H1 (cell line): Measurements from ENCODE around the gene EMC10. TPM values are rescaled to one million over a fixed set of nuclear protein-coding genes. Genes with fewer than 3 reads are reported as not detected.

Experiments used
- CREB1 ChIP-seq: IDR thresholded peaks from 2 replicates; pipeline ENCODE4 v1.6.1; 2012; ENCODE audit warnings: inconsistent platforms
- GABPA ChIP-seq: IDR thresholded peaks from 2 replicates; pipeline ENCODE4 v1.6.1; 2011; ENCODE audit warnings: mild to moderate bottlenecking, low read length, moderate library complexity, borderline replicate concordance; ENCODE audit not compliant: insufficient read depth
- GTF2F1 ChIP-seq: IDR thresholded peaks from 2 replicates; pipeline ENCODE4 v1.6.1; 2012; ENCODE audit warnings: low read depth, low read length, improper control_type of control experiment, borderline replicate concordance
- KDM5A ChIP-seq: fragments of 200-600 bp; IDR thresholded peaks from 2 replicates; pipeline ENCODE4 v1.7.1; 2012; ENCODE audit warnings: mild to moderate bottlenecking, low read length, inconsistent platforms, mixed read lengths
- MAX ChIP-seq: IDR thresholded peaks from 2 replicates; pipeline ENCODE4 v1.6.1; 2012; ENCODE audit warnings: inconsistent platforms
- RNF2 ChIP-seq: fragments of 200-900, 300-1000 bp; sonication (generic); IDR thresholded peaks from 2 replicates; pipeline ENCODE4 v1.7.1; 2016; ENCODE audit warnings: borderline replicate concordance, low read depth, mild to moderate bottlenecking, antibody characterized with exemption, low read length; ENCODE audit not compliant: poor library complexity, severe bottlenecking; ENCODE audit errors: missing control alignments
- SIX5 ChIP-seq: IDR thresholded peaks from 2 replicates; pipeline ENCODE4 v1.6.1; 2011; ENCODE audit warnings: mild to moderate bottlenecking, low read depth, low read length
- SP1 ChIP-seq: IDR thresholded peaks from 2 replicates; pipeline ENCODE4 v1.6.1; 2011; ENCODE audit warnings: low read depth, low read length
- SUZ12 ChIP-seq: fragments of 200-600 bp; sonication (generic); IDR thresholded peaks from 2 replicates; pipeline ENCODE4 v1.6.1; 2012; ENCODE audit warnings: mild to moderate bottlenecking, inconsistent platforms, low read length, moderate library complexity, mixed read lengths
- YY1 ChIP-seq: IDR thresholded peaks from 2 replicates; pipeline ENCODE4 v1.6.1; 2011; ENCODE audit warnings: low read depth, mild to moderate bottlenecking, low read length
- polyA plus RNA-seq, 7 experiments: library from polyadenylated mRNA; depleted of rRNA in 3 of 7; stranded (reverse) in 5 of 7; unstranded in 2 of 7; fragments of >200 nt in 5 of 7; fragments of 200-250 nt in 2 of 7; gene quantifications; 1 replicate in 5 of 7; 2 replicates in 1 of 7; 4 replicates in 1 of 7; pipeline versions ENCODE4 v1.2.1 to v1.2.3, GENCODE V29; 2011 to 2013; ENCODE audit warnings: missing spikeins in 2 of 7, mixed read lengths in 2 of 7
- total RNA-seq: library from RNA; stranded (reverse); fragmentation: NEBNext Ultra II Directional; extraction: Animal tissue kit (Norgen Biotek cat#: 25700); gene quantifications from 2 replicates; pipeline ENCODE4 v1.2.1, GENCODE V29; 2021

The EMC10 gene
- total and polyA plus RNA-seq, 2 of the 8 experiments (the other 6 are each of a cell fraction or from before 2014, with no cell fraction given), result 77.6 to 103 TPM

GRCh38 chr19:50433201-50434180 is 42.8 kb upstream of the EMC10 start (continued):
- TF ChIP-seq YY1 (no peak), RNF2 (no peak), SIX5 (no peak), SUZ12 (no peak), GTF2F1 (no peak), GABPA (no peak), MAX (no peak), CREB1 (no peak), SP1 (no peak), KDM5A (no peak)
